ENCODE results near the gene WDR6.
A peak's percentile ranks its signal among the peaks of the same experiment; 100 is the strongest.

The WDR6 gene

GRCh38 chr3:48990636-48991469 lies 16.3 kb upstream of the WDR6 start:
- Histone ChIP-seq H3K36me3 (ENCODE audit: control insufficient read depth in 4 of 4, insufficient read depth in 4 of 4, low read length in 3 of 4) (peaks cover 0 to 16% (median 13%) of the 10 kb centered on the region in 4 experiments), H3K4me1 (ENCODE audit: control extremely low read depth in 1 of 4, control insufficient read depth in 4 of 4, insufficient read depth in 4 of 4, low read length in 3 of 4) (peaks cover 0 to 41% (median 36%) of the 10 kb centered on the region in 4 experiments), H3K9me3 (ENCODE audit: control extremely low read depth in 1 of 5, control insufficient read depth in 4 of 5, insufficient read depth in 2 of 5, low read depth in 1 of 5, low read length in 4 of 5) (no peaks in the 10 kb centered on the region), H3K27me3 (replicated peaks in 2 of 5; ENCODE audit: control insufficient read depth in 4 of 5, insufficient read depth in 5 of 5, low read length in 4 of 5) (no peaks in the 10 kb centered on the region), H3K27ac (ENCODE audit: insufficient read depth in 1 of 2, low read depth in 1 of 2, low read length in 2 of 2, poor library complexity in 1 of 2, severe bottlenecking in 2 of 2) (peak overlapping the region; percentile 80 to 86), H3K4me3 (ENCODE audit: control insufficient read depth in 1 of 7, extremely low read depth in 1 of 7, insufficient read depth in 4 of 7, low read depth in 2 of 7, low read length in 6 of 7) (peak overlapping the region; percentile 59 to 95 (median 87))
- ChIA-PET CTCF (interaction anchor here (0.9 to 16.2 kb wide), 5 partner anchors 9 to 126 kb away, joined by 3 to 386 read pairs (median 6); partner anchors contain the start of genes DALRD3, NDUFAF3 and WDR6), POLR2A (interaction anchor here (0.7 to 7.2 kb wide), 5 partner anchors 17 to 103 kb away, joined by 4 to 69 read pairs (median 10); partner anchors contain the start of genes DALRD3, NDUFAF3, QRICH1 and WDR6)
- WGBS (ENCODE audit: insufficient coverage): 1% methylated on average over 38 of the region's 40 CpGs
- DNase-seq: peak in 2 of 3 donors; percentile 60 to 65

DNA sequence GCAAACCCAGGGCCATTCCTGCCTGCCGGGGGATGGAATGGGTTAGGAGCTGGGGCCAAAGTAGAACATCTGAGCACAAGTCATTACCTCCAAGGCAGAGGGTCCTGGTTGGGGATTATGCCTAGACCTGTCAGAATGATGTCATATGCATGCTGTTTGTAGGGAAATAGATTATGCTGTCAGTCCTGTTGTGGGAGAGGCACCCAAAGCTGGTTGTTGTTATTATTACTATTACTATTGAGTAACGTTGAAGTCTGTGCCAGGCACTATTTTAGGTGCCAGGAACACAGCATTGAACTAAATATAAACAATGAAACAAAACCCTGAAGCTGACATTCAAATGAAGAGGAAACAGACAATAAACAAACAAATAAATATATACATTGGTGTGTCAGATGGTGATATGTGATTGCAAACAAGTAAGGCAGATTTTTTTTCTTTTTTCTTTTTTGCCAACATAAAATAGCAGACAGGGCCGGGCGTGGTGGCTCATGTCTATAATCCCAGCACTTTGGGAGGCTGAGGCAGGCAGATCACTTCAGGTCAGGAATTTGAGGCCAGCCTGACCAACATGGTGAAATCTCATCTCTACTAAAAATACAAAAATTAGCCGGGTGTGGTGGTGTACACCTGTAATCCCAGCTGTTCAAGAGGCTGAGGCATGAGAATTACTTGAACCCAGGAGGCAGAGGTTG lies 15.2 kb upstream of the WDR6 start:
- Histone ChIP-seq H3K27me3 (replicated peaks in 2 of 5; ENCODE audit: control insufficient read depth in 4 of 5, insufficient read depth in 5 of 5, low read length in 4 of 5) (no peaks in the 10 kb centered on the region), H3K36me3 (ENCODE audit: control insufficient read depth in 4 of 4, insufficient read depth in 4 of 4, low read length in 3 of 4) (peaks cover 0 to 24% (median 12%) of the 10 kb centered on the region in 4 experiments), H3K4me1 (ENCODE audit: control extremely low read depth in 1 of 4, control insufficient read depth in 4 of 4, insufficient read depth in 4 of 4, low read length in 3 of 4) (peaks cover 0 to 41% (median 36%) of the 10 kb centered on the region in 4 experiments), H3K9me3 (ENCODE audit: control extremely low read depth in 1 of 5, control insufficient read depth in 4 of 5, insufficient read depth in 2 of 5, low read depth in 1 of 5, low read length in 4 of 5) (no peaks in the 10 kb centered on the region), H3K4me3 (ENCODE audit: control insufficient read depth in 1 of 7, extremely low read depth in 1 of 7, insufficient read depth in 4 of 7, low read depth in 2 of 7, low read length in 6 of 7) (peak overlapping the region in 1 of 7 experiments; percentile 95), H3K27ac (ENCODE audit: insufficient read depth in 1 of 2, low read depth in 1 of 2, low read length in 2 of 2, poor library complexity in 1 of 2, severe bottlenecking in 2 of 2) (no peak overlapping the region)
- ChIA-PET POLR2A (interaction anchor here (2.6 to 7.2 kb wide), 2 partner anchors 15 to 30 kb away, joined by 10 to 69 read pairs; partner anchors contain the start of genes NDUFAF3 and WDR6), CTCF (interaction anchor here (1.0 to 16.2 kb wide), 6 partner anchors 17 to 166 kb away, joined by 3 to 386 read pairs (median 5); partner anchors contain the start of genes DALRD3, NDUFAF3 and WDR6)
- WGBS (ENCODE audit: insufficient coverage): 100% methylated on average over 2 of the region's 5 CpGs
- no peak for DNase-seq

GRCh38 chr3:48993834-48994233 lies 13.4 kb upstream of the WDR6 start:
- DNase-seq: peak in 2 of 3 donors; percentile 63 to 68
- CTCF ChIA-PET: interaction anchor here (16.2 kb wide), 1 partner anchor 15 kb away, joined by 386 read pairs; the partner anchor contains the start of genes DALRD3 and WDR6
- Histone ChIP-seq H3K4me1 (ENCODE audit: control extremely low read depth in 1 of 4, control insufficient read depth in 4 of 4, insufficient read depth in 4 of 4, low read length in 3 of 4) (peaks cover 0 to 40% (median 34%) of the 10 kb centered on the region in 4 experiments), H3K4me3 (ENCODE audit: control insufficient read depth in 1 of 7, extremely low read depth in 1 of 7, insufficient read depth in 4 of 7, low read depth in 2 of 7, low read length in 6 of 7) (no peak overlapping the region), H3K27me3 (replicated peaks in 2 of 5; ENCODE audit: control insufficient read depth in 4 of 5, insufficient read depth in 5 of 5, low read length in 4 of 5) (no peaks in the 10 kb centered on the region), H3K36me3 (ENCODE audit: control insufficient read depth in 4 of 4, insufficient read depth in 4 of 4, low read length in 3 of 4) (peaks cover 0 to 26% (median 14%) of the 10 kb centered on the region in 4 experiments), H3K27ac (ENCODE audit: insufficient read depth in 1 of 2, low read depth in 1 of 2, low read length in 2 of 2, poor library complexity in 1 of 2, severe bottlenecking in 2 of 2) (no peak overlapping the region), H3K9me3 (ENCODE audit: control extremely low read depth in 1 of 5, control insufficient read depth in 4 of 5, insufficient read depth in 2 of 5, low read depth in 1 of 5, low read length in 4 of 5) (no peaks in the 10 kb centered on the region)
- POLR2A ChIA-PET: interaction anchor here (7.2 kb wide), 1 partner anchor 14 kb away, joined by 69 read pairs; the partner anchor contains the start of gene WDR6

DNA sequence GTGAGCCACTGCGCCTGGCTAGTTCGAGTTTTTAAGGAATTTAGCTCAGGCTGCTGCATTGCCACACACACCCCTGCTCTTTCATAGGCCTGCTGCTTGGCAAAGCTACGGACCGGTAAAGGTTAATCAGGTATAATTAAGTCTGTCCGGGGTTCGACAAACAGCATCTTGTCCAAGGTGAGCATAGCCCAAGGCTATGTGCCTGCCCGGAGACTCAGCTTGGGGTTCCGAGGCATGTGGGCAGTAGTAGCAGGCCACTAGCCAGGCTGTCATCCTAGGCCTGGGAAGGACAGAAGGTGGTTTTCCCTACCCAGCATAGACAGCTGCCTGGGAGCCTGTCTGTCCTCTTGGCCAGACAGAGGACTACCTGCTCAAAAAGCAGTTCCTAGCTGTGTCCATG lies 10.6 kb upstream of the WDR6 start:
- no peaks in the 10 kb centered on the region for H3K9me3 ChIP-seq (ENCODE audit: control extremely low read depth in 1 of 5, control insufficient read depth in 4 of 5, insufficient read depth in 2 of 5, low read depth in 1 of 5, low read length in 4 of 5)
- ChIA-PET CTCF (interaction anchor here (1.0 to 16.2 kb wide), 3 partner anchors 9 to 160 kb away, joined by 3 to 386 read pairs (median 10); partner anchors contain the start of genes DALRD3 and WDR6), POLR2A (interaction anchor here (2.3 to 2.4 kb wide), 2 partner anchors 10 to 25 kb away, joined by 8 to 9 read pairs; partner anchors contain the start of genes NDUFAF3 and WDR6)
- no peak overlapping the region for H3K27ac ChIP-seq (ENCODE audit: insufficient read depth in 1 of 2, low read depth in 1 of 2, low read length in 2 of 2, poor library complexity in 1 of 2, severe bottlenecking in 2 of 2)
- 97% methylated on average over 6 of the region's 8 CpGs for WGBS (ENCODE audit: insufficient coverage)
- no peak overlapping the region for H3K4me3 ChIP-seq (ENCODE audit: control insufficient read depth in 1 of 7, extremely low read depth in 1 of 7, insufficient read depth in 4 of 7, low read depth in 2 of 7, low read length in 6 of 7)
- H3K4me1 ChIP-seq (ENCODE audit: control extremely low read depth in 1 of 4, control insufficient read depth in 4 of 4, insufficient read depth in 4 of 4, low read length in 3 of 4): peaks cover 0 to 15% (median 13%) of the 10 kb centered on the region in 4 experiments
- peaks cover 0 to 27% (median 13%) of the 10 kb centered on the region in 4 experiments for H3K36me3 ChIP-seq (ENCODE audit: control insufficient read depth in 4 of 4, insufficient read depth in 4 of 4, low read length in 3 of 4)
- H3K27me3 ChIP-seq (replicated peaks in 2 of 5; ENCODE audit: control insufficient read depth in 4 of 5, insufficient read depth in 5 of 5, low read length in 4 of 5): no peaks in the 10 kb centered on the region
- no peak for DNase-seq

GRCh38 chr3:48997102-48997635 lies 10.0 kb upstream of the WDR6 start:
- peak in 1 of 3 donors; percentile 41 for DNase-seq
- ChIA-PET CTCF (interaction anchor here (2.3 to 16.2 kb wide), 2 partner anchors 10 to 12 kb away, joined by 10 to 386 read pairs; partner anchors contain the start of genes DALRD3 and WDR6), POLR2A (interaction anchor here (2.3 to 2.4 kb wide), 2 partner anchors 10 to 25 kb away, joined by 8 to 9 read pairs; partner anchors contain the start of genes NDUFAF3 and WDR6)
- Histone ChIP-seq H3K9me3 (ENCODE audit: control extremely low read depth in 1 of 5, control insufficient read depth in 4 of 5, insufficient read depth in 2 of 5, low read depth in 1 of 5, low read length in 4 of 5) (no peaks in the 10 kb centered on the region), H3K36me3 (ENCODE audit: control insufficient read depth in 4 of 4, insufficient read depth in 4 of 4, low read length in 3 of 4) (peaks cover 0 to 27% (median 13%) of the 10 kb centered on the region in 4 experiments), H3K4me3 (ENCODE audit: control insufficient read depth in 1 of 7, extremely low read depth in 1 of 7, insufficient read depth in 4 of 7, low read depth in 2 of 7, low read length in 6 of 7) (no peak overlapping the region), H3K27me3 (replicated peaks in 2 of 5; ENCODE audit: control insufficient read depth in 4 of 5, insufficient read depth in 5 of 5, low read length in 4 of 5) (no peaks in the 10 kb centered on the region), H3K27ac (ENCODE audit: insufficient read depth in 1 of 2, low read depth in 1 of 2, low read length in 2 of 2, poor library complexity in 1 of 2, severe bottlenecking in 2 of 2) (no peak overlapping the region), H3K4me1 (ENCODE audit: control extremely low read depth in 1 of 4, control insufficient read depth in 4 of 4, insufficient read depth in 4 of 4, low read length in 3 of 4) (peaks cover 0 to 12% (median 10%) of the 10 kb centered on the region in 4 experiments)
- WGBS (ENCODE audit: insufficient coverage): 98% methylated on average over 7 of the region's 8 CpGs

Measured in common myeloid progenitor, CD34-positive (primary cell).